Measurements from ENCODE around the gene EVI5.
"Not testable (repeated sequence)": the region's sequence is repeated elsewhere in the genome, so short reads cannot be mapped to it uniquely, and the experiment has no call there.

EVI5 gene

GRCh38 chr1:92663775-92664174 is 121.1 kb downstream of the EVI5 start:
- DNase-seq, result no peak

- no peak for DNase-seq
These were observed 122.9 kb downstream of the EVI5 start for GRCh38 chr1:92662048-92662447.

- no peak for DNase-seq
These were observed 127.2 kb downstream of the EVI5 start for GRCh38 chr1:92657701-92658100.

- DNase-seq, result no peak
These were observed 129.6 kb downstream of the EVI5 start for GRCh38 chr1:92655197-92655801.

- DNase-seq, result peak; percentile 59
These were observed 131.1 kb downstream of the EVI5 start for GRCh38 chr1:92653605-92654381.

GRCh38 chr1:92640686-92641085 is 144.2 kb downstream of the EVI5 start:
- DNase-seq, result not testable (repeated sequence)

- no peak for DNase-seq
These were observed 146.4 kb downstream of the EVI5 start for GRCh38 chr1:92638498-92638897.

- not testable (repeated sequence) for DNase-seq
These were observed 149.7 kb downstream of the EVI5 start for GRCh38 chr1:92635203-92635602.

GRCh38 chr1:92623187-92623778 is 161.6 kb downstream of the EVI5 start:
- no peak for DNase-seq

GRCh38 chr1:92619466-92620189 is 165.3 kb downstream of the EVI5 start:
- no peak for DNase-seq

- no peak for DNase-seq
These were observed 183.9 kb downstream of the EVI5 start for GRCh38 chr1:92601044-92601443.

- DNase-seq, result no peak
These were observed 185.7 kb downstream of the EVI5 start for GRCh38 chr1:92599184-92599583.

- not testable (repeated sequence) for DNase-seq
These were observed 195.5 kb downstream of the EVI5 start for GRCh38 chr1:92589361-92589760.

GRCh38 chr1:92587445-92587844 is 197.5 kb downstream of the EVI5 start:
- no peak for DNase-seq

GRCh38 chr1:92585831-92586230 is 199.1 kb downstream of the EVI5 start:
- no peak for DNase-seq

GRCh38 chr1:92584810-92585209 is 200.1 kb downstream of the EVI5 start:
- DNase-seq, result not testable (repeated sequence)

- DNase-seq, result no peak
These were observed 200.8 kb downstream of the EVI5 start for GRCh38 chr1:92583821-92584760.

- DNase-seq, result no peak
These were observed 207.5 kb downstream of the EVI5 start for GRCh38 chr1:92577261-92577895.

- no peak for DNase-seq
These were observed 209.8 kb downstream of the EVI5 start for GRCh38 chr1:92575123-92575522.

- DNase-seq, result no peak
These were observed 212.4 kb downstream of the EVI5 start for GRCh38 chr1:92572520-92572919.

GRCh38 chr1:92571578-92571977 is 213.3 kb downstream of the EVI5 start:
- DNase-seq, result no peak

All from islet precursor cell (in vitro differentiated cells).